Fibroblast of skin of scalp (primary cell): ENCODE measurements around the gene KAT7.

ENCODE experiments used
- DNase-seq: peaks from one replicate; pipeline ENCODE4 v3.0.0-alpha.2; 2013

Gene KAT7

GRCh38 chr17:49843774-49844350, 55.4 kb downstream of the KAT7 start:
- no peak for DNase-seq

- DNase-seq: peak; percentile 31
Measured at GRCh38 chr17:49845321-49845720, 56.8 kb downstream of the KAT7 start.

GRCh38 chr17:49846938-49847712, 58.6 kb downstream of the KAT7 start:
- DNase-seq: no peak

- DNase-seq: no peak
Measured at GRCh38 chr17:49848019-49848473, 59.6 kb downstream of the KAT7 start, which contains the start of gene TAC4. TSS of gene TAC4 (minus strand) at chr17:49848069. CDS start at chr17:49848017, 52 bp downstream.

GRCh38 chr17:49848739-49849138, 60.3 kb downstream of the KAT7 start:
- no peak for DNase-seq

- no peak for DNase-seq
Measured at GRCh38 chr17:49850218-49850610, 61.7 kb downstream of the KAT7 start.

- DNase-seq: no peak
Measured at GRCh38 chr17:49850772-49851386, 62.4 kb downstream of the KAT7 start.

GRCh38 chr17:49851387-49852291, 63.2 kb downstream of the KAT7 start:
- peak; percentile 70 for DNase-seq

GRCh38 chr17:49853470-49854015, 65.1 kb downstream of the KAT7 start:
- no peak for DNase-seq

- no peak for DNase-seq
Measured at GRCh38 chr17:49854126-49854525, 65.6 kb downstream of the KAT7 start.

GRCh38 chr17:49858796-49859195, 70.3 kb downstream of the KAT7 start:
- no peak for DNase-seq

- no peak for DNase-seq
Measured at GRCh38 chr17:49859991-49860953, 71.8 kb downstream of the KAT7 start.

GRCh38 chr17:49861150-49861884, 72.8 kb downstream of the KAT7 start:
- peak; percentile 47 for DNase-seq

- no peak for DNase-seq
Measured at GRCh38 chr17:49862781-49863331, 74.4 kb downstream of the KAT7 start.

- DNase-seq: no peak
Measured at GRCh38 chr17:49866019-49866380, 77.5 kb downstream of the KAT7 start.

- no peak for DNase-seq
Measured at GRCh38 chr17:49866882-49867413, 78.5 kb downstream of the KAT7 start.

- DNase-seq: no peak
Measured at GRCh38 chr17:49869038-49869374, 80.5 kb downstream of the KAT7 start.

- no peak for DNase-seq
Measured at GRCh38 chr17:49870298-49870697, 81.8 kb downstream of the KAT7 start.

GRCh38 chr17:49871211-49871610, 82.7 kb downstream of the KAT7 start:
- DNase-seq: no peak
